ENCODE results near the gene HSF5.

Gene HSF5, protein sequence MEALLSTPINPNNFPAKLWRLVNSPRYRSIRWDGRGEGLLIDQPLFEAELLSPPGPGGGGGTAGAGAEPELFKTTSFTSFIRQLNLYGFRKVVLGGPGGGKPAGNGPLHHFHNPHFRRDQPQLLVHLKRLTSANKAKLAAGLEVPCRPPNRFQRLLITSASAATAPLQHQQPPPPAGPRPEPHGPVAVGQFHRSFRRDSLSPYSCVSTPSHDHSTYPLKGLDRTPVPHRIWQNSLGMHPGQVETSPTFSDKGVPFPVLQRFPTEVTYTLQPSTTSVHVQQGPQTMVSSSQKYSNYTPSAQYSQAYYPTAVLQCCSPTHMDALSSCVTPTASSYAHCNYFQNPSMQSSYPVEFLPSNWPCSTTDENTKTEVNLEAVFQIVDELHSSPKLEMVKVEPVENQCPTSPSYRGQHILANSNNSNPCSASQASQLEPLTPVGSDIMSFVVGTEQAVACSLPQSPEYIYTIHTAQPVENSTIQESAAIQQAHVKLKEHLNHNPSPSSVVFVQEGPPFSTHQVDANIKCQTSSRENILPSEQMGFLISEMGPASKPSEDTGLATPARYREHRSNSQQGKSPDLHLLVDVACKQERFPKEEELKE

DNA sequence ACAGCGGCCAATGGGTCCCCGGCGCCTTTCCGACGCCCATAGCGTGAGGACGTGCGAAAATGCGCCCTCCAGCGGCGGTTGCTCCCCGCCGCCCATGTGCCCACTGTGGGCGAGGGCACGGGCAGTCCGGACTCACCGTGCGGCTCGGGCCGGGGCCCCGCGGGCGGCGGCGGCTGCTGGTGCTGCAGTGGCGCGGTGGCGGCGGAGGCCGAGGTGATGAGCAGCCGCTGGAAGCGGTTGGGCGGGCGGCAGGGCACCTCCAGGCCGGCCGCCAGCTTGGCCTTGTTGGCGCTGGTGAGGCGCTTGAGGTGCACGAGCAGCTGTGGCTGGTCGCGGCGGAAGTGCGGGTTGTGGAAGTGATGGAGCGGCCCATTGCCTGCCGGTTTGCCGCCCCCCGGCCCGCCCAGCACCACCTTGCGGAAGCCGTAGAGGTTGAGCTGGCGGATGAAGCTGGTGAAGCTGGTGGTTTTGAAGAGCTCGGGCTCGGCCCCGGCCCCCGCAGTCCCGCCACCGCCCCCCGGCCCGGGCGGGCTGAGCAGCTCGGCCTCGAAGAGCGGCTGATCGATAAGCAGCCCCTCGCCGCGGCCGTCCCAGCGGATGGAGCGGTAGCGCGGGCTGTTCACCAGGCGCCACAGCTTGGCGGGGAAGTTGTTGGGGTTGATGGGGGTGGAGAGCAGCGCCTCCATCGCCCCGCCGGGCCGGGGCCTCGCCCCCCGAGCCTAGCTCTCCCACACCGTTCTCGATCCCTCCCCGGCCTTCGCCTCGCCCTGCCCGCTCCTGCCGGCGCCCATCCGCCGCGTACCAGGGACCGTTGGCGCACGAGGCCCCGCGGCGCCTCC is at the start of gene HSF5:
Gene HSF5, minus strand, starts transcription at position 820 of the 839 bp plus-strand sequence. Its CDS starts 134 bp downstream, at position 686.
- DNase-seq: no peak

DNA sequence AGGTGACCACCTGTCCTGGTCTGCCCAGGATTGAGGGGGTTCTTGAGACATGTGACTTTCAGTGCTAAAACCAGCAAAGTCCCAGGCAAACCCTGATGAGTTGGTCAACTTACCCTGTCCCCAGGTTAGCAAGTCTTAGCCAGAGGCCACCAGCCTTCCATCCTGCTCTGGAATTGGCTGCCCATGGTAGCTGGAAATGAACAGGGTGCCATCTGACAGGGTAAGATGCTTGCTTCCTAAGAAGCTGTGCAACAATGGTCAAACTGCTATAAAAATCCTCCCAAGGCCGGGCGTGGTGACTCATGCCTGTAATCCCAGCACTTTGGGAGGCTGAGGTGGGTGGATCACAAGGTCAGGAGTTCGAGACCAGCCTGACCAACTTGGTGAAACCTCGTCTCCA is 49.1 kb upstream of the HSF5 start:
- no peak for DNase-seq

DNA sequence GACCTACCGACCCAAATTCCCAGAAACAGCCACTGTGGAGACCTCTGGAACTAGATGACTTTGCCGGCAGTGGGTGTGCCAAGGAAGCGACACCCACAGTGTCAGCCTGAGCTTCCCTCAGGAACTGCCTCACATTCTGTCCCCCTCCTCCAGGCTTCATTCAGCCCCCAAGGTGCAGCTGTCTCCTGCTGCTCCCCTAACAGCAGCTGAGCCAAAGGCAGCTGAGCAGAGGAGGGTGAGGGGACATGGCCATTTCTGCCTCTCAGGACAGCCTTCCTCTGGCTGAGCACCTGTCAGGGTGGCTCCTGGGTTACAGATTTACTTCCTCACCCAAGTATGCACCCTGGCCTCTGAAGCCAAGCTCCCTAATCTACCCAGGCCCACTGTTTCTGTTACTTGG is 48.3 kb upstream of the HSF5 start:
- no peak for DNase-seq

DNA sequence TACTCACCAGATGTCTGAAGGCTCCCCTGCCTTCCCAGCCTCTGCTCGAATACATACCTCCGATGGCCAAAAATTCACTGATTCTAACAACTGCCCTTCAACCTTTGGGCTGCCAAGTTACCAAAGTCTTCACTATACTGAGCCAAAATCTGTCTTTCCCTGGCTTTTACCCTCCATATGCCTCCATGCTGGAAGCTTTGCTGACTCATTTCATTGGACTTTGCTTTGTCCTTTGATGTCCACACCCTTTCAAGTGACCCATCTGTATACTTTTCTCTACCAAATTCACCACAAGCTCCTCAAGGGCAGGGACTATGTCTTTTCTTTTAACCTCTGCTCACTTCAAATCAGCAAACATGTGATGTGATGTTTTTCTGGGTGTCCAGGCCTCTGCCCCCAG is 47.2 kb upstream of the HSF5 start:
- DNase-seq: no peak

DNA sequence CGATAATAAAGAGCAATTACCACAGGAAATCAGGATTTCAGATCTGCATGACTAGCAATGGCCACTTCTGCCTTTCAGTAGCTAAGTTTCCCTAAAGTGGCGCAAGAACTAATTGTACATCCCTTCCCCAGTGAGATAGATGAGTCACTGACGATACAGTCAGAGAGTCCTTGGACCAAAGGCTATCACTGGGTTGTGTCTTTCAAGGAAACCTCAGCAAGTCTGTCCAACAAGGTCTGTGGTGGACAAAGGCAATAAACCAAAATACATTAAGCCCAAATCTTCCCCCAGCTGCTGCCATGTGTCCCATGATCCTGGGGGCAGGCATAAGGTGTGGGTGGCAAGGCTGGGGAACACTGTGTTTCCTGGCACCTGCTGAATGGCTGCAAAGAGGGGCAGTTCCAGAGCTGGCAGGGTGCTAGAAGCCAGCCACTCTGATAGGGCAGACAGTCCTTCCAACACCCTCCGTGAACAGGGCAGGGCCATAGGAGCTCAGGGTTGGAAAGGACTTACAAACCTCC is 46.8 kb upstream of the HSF5 start:
- no peak for DNase-seq

DNA sequence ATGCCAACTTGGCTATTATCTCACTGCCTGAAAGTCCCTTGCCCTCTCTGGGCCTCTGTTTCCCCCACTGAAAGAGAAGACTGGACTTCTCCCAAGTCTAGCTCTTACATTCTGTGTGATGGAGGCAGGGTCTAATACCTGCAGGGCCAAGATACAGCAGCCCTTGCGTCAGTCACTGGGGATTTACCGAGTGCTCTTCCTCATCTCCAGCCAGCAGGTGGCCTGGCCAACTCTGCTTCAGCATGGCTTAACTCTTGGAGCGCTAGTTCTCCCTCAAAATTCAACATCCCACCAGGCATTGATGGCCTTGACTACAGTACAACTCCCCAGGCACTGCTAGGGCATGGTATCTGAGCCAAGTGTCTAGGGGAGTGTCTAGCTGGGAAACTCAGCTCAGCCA is 46.1 kb upstream of the HSF5 start:
- DNase-seq: no peak

DNA sequence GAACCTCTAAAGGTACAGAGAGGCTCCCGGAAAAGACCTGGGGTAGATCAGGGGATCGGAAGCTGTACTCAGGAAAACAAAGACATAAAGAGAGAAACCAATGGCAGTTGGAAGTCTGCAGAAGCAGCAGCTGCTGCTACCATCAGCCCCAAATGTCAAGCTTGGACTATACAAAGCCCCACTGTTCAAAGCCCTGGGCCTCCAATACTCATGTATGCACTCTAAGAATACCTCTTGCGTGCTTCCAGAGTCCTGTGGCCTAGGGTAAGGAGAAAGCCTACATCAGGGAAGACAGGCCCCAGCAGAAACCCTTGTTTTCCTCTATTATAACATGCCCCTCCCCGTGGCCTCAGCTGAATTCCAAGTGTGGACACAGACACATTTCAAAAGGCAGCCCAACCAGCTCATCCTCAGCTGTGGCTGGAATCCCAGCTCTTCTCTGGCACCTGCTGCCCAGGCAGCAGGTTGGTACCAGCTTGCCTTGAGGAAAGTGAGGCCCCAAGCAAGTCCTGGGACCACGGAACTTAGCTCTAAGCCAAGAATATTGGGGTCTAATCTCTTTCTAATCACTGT is 45.5 kb upstream of the HSF5 start:
- no peak for DNase-seq

DNA sequence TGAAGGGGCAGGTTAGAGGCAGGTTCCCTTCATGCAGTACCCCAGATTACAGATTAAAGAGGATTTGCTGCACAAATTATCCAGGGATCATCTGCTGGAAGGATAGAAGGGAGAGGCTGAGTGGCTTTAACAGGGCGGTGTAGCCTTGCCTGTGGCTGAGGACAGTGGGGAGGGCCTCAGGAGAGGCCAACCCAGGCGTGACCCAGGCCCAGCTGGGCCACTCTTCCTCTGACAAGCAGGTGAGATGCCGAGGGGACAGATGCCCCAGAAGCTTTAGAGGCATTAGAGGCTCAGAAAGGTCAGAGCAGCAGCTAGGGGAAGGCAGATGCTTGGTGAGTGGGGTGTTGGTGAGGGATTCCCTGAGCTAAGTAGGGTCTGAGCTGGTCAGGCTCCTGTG is 44.3 kb upstream of the HSF5 start:
- no peak for DNase-seq

DNA sequence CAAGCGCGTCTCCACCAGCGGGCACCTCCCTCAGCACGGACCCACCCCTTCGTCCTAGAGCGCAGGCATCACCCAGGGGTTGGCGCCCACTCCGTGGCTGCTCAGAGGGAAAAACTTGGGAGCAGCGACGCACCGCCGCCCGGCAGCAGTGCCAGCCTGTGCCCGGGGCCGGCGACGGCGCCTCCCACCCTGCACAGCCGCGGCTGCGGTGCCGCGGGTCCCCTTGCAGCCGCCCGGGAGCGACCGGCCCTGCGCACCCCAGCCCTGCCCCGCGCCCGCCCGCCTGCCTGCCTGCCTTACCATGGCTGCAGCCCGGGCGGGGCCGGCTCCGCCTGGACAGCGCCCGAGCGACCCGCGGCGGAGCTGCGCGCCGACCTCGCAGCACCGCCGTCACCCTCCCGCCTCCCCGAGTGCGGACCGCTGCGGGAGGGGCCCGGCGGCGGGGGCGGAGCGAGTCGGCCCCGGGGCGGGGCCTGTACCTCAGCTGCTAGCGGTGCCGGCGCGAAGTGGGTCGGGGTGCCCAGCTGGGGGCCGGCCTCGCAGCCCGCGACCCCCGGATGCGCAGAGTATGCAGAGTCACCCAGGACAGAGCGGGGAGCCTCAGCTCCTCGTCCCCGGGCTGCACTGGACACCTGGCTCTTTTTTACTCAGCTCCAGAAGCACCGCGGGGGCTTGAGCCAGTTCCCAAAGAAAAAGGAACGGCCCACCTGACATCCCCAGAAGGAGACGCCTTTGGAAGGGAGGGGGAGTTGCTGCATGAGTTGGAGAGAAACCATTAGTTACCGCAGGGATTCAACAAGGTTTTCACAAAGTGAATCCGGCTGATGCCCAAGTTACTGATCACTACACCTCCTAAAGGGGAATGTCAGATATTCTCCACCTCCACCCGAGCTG is 43.7 kb upstream of the HSF5 start:
- DNase-seq: peak; percentile 39

DNA sequence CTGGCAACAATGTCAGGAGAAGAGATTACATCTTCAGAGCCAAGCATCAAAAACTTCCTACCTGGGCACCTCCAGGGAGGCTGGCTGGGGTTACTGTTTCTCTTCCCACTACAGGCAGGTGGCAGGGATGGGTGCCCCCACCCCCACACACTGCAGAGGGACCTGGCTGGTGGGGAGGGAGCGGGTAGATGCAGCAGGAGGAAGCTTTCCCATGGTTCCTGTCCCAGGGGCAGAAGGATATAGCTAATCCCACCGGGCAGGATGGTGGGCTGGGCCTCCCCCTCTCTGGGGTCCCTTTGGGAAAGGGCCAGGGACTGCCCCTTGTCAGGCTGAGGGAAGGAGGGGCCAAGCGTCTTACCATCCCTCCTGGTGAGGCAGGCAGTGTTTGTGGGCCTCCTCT is 42.9 kb upstream of the HSF5 start:
- no peak for DNase-seq

DNA sequence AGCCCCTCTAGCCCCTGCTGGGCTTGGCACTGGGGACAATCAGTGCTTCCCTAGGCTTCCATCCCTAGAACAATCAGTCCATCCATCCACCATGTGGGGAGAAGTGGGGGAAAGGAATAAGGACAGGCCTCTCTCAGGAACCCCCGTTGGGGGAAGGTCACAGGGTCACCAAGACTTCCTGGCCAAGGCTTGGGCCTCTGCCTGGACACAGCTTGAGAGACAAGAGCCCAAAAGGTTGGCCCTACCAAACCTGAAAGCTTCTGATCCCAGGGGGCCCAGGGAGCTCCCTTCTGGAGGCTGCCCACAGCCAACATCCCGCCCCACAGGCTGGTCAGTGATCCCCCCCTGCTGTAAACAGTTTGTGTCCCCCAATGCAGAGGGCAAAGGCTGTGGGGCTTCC is 42.4 kb upstream of the HSF5 start:
- DNase-seq: no peak

DNA sequence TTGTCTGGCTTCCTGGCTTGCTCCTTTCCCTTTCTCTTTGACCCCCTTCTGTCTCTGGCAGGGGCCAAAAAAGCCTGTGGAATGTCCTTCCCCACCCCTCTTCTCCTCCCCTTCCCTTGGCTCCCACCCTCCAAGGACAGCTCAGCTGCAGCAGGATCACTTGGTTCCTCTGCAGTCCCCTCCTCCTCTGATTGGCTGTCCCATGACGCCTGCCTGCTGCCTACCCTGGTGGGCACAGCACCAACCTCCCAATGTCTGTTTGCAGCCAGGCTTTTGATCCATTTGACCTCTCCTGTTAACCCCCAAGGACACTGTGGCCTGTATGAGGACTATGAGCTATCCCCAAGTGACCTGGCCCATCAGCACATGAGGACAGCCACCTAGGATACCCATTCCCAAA is 41.1 kb upstream of the HSF5 start:
- no peak for DNase-seq

DNA sequence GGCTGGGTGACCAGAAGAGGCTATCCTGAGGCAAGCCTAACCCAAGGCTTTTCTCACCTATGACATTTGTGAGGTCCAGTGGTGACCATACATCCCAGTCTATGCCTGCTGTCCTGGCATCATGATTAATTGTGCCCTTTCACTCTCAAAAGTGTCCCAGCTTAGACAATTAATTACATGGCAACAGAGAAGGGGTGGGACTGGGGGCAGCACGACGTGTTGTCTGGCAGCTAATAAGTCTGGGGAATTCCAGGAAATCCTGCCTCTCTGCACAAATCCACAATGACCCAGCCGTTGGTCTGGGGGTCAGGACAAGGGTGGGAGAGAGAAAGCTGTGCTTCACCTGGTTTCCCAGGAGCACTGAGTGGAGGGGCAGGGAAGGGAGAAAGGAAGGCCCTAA is 40.2 kb upstream of the HSF5 start:
- DNase-seq: no peak

DNA sequence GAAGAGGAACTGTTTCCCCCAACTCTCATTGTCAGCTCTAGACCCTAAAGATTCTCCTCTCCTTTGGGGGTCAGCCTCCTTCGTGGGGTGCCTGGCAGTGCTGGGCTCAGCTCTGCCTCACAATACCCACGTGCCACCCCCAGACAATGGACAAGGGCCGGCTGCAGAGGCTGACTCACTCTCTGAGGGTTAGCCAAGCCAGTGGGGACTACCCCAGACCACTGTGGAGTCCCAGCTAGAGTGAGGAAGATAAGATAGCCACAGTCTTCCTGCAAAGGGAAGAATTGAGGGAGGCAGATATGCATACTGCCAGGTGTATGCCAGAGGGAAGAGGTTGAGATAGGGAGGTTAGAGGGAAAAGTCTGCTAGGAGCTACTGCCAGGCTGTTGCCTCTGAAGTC is 39.7 kb upstream of the HSF5 start:
- DNase-seq: no peak

DNA sequence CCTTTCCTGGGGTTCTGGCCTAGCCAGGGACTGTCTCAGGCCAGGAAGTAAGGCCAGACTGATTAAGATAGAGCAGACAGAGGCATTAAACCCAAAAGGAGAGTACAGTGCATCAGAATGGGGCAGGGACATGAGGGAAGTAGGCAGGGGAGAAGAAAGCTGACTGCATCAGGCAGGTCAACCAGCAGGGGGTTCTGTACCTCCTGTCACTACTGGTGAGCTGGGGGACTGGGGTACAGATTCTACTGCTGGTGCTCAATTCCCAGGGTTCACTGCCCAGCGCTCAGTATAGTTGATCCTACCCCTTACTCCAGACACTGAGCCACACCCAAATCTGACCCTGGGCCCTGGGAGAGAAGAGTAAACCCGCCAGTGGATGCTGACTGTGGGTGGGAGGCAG is 39.1 kb upstream of the HSF5 start:
- DNase-seq: no peak

DNA sequence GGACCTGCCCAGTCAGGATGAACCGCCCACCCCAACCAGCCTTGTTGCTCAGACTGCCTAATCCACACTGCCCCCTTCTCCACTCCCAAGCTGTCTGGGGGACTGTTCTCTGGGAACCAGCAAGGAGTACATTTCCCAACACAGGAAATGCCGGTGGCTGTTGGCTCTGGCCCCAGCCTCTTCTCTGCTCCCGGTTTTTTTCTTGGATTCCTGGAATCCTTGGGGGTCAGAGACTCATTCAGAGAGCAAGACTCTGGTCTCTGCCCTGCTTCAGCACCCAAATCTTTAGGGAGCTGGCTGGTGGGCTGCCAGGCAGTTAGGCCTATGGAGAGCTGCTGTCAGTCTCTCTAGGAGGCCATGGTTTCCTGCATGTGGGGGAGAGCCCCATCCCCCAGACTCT is 37.0 kb upstream of the HSF5 start:
- no peak for DNase-seq

DNA sequence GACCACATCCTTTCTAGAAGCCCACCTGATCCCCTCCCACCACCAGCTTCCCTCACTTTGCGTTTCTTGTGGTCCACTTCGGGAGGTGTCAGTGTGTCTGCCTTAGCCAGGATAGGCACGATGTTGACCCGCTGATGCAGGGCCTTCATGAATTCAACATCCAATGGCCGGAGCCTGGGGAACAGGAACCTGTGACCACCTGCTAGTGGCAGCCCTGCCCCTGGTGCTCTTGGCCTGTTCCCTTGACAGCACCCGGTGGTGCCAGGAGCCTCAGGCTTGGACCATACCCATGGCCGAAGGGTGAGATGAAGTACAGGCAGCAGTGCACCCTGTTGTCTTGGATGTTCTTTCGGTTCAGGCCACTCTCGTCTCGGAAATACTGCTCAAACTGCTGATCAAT is 33.5 kb upstream of the HSF5 start:
- DNase-seq: no peak

DNA sequence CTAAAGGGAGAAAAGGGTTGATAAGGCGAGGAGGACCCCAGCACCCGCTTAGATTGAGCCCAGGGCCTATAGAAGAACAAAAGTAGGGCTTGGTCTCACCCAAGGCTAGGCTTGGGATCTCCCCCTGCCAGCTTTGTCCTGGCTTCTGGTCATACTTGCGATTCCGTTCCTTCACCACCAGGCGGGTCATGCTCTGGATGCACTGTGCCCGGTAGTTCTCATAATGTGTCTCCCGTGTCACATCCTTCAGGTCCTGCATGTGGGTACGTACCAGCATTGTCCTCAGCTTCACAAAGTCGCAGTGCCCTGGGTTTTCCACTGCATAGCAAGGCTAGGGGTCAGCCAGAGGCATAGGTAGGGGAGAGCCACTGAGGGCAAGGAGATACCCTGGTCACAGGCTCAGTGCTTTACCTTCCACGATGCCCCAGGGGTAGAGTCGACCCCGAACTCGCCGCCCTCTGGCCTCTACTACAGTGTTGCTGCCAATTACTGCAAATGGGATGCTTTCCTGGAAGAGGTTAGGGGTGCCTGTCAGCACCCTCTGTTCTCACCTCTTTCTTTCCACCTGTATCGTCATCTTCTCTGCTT is 32.7 kb upstream of the HSF5 start:
- DNase-seq: no peak

DNA sequence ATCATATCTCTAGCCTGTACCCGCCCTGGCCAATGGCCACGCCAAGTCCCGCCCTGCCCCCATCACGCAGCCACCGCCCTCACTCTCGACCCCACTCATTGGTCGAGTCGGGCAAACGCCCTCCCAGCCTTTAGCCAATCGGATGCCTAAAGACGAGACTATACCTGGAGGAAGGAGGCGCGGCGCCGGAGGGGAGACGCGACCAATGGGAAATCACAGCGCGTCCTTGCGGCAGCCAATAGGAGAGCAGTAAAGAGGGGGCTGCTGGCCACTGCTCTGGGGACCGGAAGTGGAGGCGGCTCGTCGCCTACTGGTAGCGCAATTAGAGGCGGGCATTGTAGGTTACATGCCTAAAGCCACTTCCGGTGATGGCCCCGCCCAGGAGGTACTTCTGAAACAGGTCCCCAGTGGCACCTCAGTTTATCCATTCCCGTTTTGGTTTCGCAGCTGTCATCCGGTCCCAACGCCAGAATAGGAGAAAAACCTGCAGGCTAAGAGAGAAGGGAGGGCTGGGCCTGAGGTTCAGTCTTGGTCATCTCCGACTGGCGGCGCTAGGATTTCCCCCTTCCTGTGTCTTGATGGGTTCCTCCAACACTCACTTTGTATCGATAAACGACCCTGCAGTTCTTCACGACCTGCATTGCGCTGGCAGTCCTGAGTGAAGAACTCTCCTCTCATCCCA is 29.9 kb upstream of the HSF5 start:
- peak; percentile 99 for DNase-seq

DNA sequence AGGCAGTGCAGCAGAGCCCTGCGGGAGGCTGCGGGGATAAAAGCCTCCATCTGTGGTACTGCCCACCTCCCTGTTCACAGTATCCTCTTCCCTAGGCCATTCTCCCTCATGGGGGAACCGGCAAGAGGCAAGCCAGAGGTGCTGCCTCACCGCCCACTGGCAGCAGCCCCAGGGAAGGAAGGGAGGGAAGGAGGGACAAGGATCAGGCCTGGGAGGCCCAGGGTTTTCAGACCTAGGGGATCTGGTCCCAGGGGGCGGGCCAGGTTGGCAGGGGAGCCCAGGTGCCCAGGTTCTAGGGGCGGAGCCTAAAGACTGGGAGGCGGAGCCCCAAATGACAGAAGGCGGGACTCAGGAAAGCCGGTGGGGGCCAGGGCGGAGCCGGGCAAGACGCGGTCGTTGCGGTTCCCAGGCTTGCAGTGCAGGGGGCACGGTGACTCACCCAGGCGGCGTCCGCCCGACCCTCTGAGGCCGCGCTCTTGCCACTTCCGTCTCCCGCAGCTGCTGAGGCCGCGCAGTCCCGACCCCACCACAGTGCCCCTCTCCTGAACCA is 29.2 kb upstream of the HSF5 start:
- DNase-seq: peak; percentile 92
